ENCODE measurements around the gene FAM216B. TPM values are rescaled to one million over a fixed set of nuclear protein-coding genes. Genes with fewer than 3 reads are reported as not detected.

The FAM216B gene
- total and polyA plus RNA-seq, 2 of the 8 experiments (the other 6 are each of a cell fraction or from before 2014, with no cell fraction given): not detected

DNA sequence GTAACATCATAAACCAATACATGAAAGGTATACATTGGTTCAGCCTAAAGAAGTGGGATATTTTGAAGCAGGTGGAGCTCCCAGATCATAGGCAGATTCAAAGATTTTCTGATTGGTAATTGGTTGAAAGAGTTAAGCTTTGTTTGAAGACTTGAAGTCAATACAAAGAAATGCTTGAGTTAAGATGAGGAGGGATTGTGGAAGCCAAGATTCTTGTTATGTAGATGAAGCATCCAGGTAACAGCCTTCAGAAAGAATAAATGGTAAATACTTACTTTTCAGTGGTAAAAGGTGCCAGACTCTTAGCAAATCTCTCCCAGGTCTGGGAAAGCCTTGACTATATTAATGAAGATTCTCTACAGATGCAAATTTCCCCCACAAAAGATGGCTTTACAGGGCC, 49.3 kb upstream of the FAM216B start:
- Histone ChIP-seq H3K23ac (ENCODE audit: insufficient read length) (no peak overlapping the region), H4K8ac (ENCODE audit: extremely low read depth, insufficient read depth, low read length) (no peak overlapping the region), H2BK120ac (replicated peaks; ENCODE audit: low read depth, low read length) (no peak overlapping the region), H3K4me2 (ENCODE audit: insufficient read depth in 1 of 2, low read depth in 2 of 2, low read length in 2 of 2) (0 out of 4 replicates have a peak overlapping the region, but pooled peaks of 1 of the 2 experiments have one; percentile 9), H2BK15ac (ENCODE audit: low read length) (no peak overlapping the region), H2BK12ac (ENCODE audit: low read depth, low read length) (no peak overlapping the region), H3K36me3 (ENCODE audit: control insufficient read depth in 2 of 4, insufficient read depth in 4 of 4, low read length in 3 of 4) (no peaks in the 10 kb centered on the region), H2BK20ac (ENCODE audit: low read length) (no peak overlapping the region), H2BK5ac (ENCODE audit: low read depth, low read length) (0 out of 2 replicates have a peak overlapping the region, but pooled peaks have one; percentile 28), H3K79me1 (ENCODE audit: low read depth, low read length) (no peaks in the 10 kb centered on the region), H4K91ac (replicated peaks; ENCODE audit: insufficient read length, low read length) (no peak overlapping the region), H3K4me1 (replicated peaks in 1 of 4; ENCODE audit: control insufficient read depth in 3 of 4, insufficient read depth in 4 of 4, low read length in 3 of 4) (peaks cover 0 to 17% (median under 1%) of the 10 kb centered on the region in 4 experiments; a peak in 2 of 7 replicates), H2AK5ac (ENCODE audit: low read depth, low read length) (no peak overlapping the region), H4K5ac (ENCODE audit: insufficient read length, low read depth, low read length) (peak overlapping the region; percentile 4), H3K4ac (replicated peaks; ENCODE audit: insufficient read length, low read depth, low read length) (no peak overlapping the region), H3K27me3 (replicated peaks in 1 of 4; ENCODE audit: control insufficient read depth in 3 of 4, extremely low read depth in 1 of 4, insufficient read depth in 3 of 4, low read length in 3 of 4) (no peaks in the 10 kb centered on the region), H3K4me3 (ENCODE audit: extremely low read depth in 1 of 4, insufficient read depth in 2 of 4, low read depth in 3 of 4, low read length in 4 of 4) (peak overlapping the region in 1 of 4 experiments; percentile 23; a peak in 1 of 8 replicates), H4K20me1 (replicated peaks in 1 of 2; ENCODE audit: control insufficient read depth in 1 of 2, insufficient read depth in 2 of 2, low read length in 2 of 2) (no peaks in the 10 kb centered on the region), H3K27ac (ENCODE audit: low read depth, low read length) (no peak overlapping the region), H3K79me2 (ENCODE audit: control insufficient read depth in 1 of 2, insufficient read depth in 2 of 2, low read length in 2 of 2) (no peaks in the 10 kb centered on the region), H3K18ac (ENCODE audit: extremely low read depth, low read length) (no peak overlapping the region), H3K9me3 (ENCODE audit: insufficient read depth in 2 of 2, low read depth in 1 of 2, low read length in 1 of 2) (no peaks in the 10 kb centered on the region), H3K14ac (ENCODE audit: insufficient read length) (no peak overlapping the region), H3K9ac (replicated peaks in 1 of 4; ENCODE audit: extremely low read depth in 1 of 4, low read depth in 3 of 4, low read length in 3 of 4) (no peak overlapping the region), H3K23me2 (ENCODE audit: low read depth, low read length) (no peaks in the 10 kb centered on the region), H2AFZ (ENCODE audit: low read length) (no peak overlapping the region), H3K56ac (replicated peaks; ENCODE audit: insufficient read length, low read depth, low read length) (no peak overlapping the region)
- ChIA-PET POLR2A (ENCODE audit: partially characterized antibody) (interaction anchor here (1.1 to 1.5 kb wide), 2 partner anchors 11 kb away, joined by 3 read pairs; no protein-coding TSS in a partner anchor), CTCF (ENCODE audit: partially characterized antibody) (interaction anchor here (0.7 kb wide), 1 partner anchor 195 kb away, joined by 3 read pairs; no protein-coding TSS in a partner anchor)
- TF ChIP-seq SRF (IDR thresholded peaks at IDR 0.05; ENCODE audit: low read depth, low read length): no peak
- TF ChIP-seq EGR1 (IDR thresholded peaks at IDR 0.05; ENCODE audit: borderline replicate concordance, low read depth, low read length): no peak
- no peak for TF ChIP-seq TCF12 (IDR thresholded peaks at IDR 0.05; ENCODE audit: low read depth, low read length)
- TF ChIP-seq, protein P1, sequence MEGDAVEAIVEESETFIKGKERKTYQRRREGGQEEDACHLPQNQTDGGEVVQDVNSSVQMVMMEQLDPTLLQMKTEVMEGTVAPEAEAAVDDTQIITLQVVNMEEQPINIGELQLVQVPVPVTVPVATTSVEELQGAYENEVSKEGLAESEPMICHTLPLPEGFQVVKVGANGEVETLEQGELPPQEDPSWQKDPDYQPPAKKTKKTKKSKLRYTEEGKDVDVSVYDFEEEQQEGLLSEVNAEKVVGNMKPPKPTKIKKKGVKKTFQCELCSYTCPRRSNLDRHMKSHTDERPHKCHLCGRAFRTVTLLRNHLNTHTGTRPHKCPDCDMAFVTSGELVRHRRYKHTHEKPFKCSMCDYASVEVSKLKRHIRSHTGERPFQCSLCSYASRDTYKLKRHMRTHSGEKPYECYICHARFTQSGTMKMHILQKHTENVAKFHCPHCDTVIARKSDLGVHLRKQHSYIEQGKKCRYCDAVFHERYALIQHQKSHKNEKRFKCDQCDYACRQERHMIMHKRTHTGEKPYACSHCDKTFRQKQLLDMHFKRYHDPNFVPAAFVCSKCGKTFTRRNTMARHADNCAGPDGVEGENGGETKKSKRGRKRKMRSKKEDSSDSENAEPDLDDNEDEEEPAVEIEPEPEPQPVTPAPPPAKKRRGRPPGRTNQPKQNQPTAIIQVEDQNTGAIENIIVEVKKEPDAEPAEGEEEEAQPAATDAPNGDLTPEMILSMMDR (IDR thresholded peaks at IDR 0.05; ENCODE audit: control extremely low read depth in 1 of 3, insufficient read depth in 1 of 3, low read depth in 1 of 3, low read length in 3 of 3): no peak
- TF ChIP-seq SP4 (IDR thresholded peaks at IDR 0.05; ENCODE audit: low read length): no peak
- TF ChIP-seq SAP30 (IDR thresholded peaks at IDR 0.05; ENCODE audit: insufficient read depth, insufficient replicate concordance, low read length): no peak
- TF ChIP-seq RBBP5 (IDR thresholded peaks at IDR 0.05; ENCODE audit: borderline replicate concordance, low read depth, low read length): no peak
- peak; percentile 32 for FAIRE-seq
- DNase-seq (ENCODE audit: low read depth in 1 of 2, low spot score in 2 of 2): no peak
